GM10266 (cell line): Measurements from ENCODE around the gene RNF223.
"Not testable (repeated sequence)": the region's sequence is repeated elsewhere in the genome, so short reads cannot be mapped to it uniquely, and the experiment has no call there.

Source experiments
- DNase-seq: peaks from one replicate; pipeline ENCODE4 v3.0.0; 2012; ENCODE audit errors: extremely low spot score
- TF ChIP-seq, protein P1 (sequence below): IDR thresholded peaks from 2 replicates; pipeline ENCODE4 v1.5.1; 2012; ENCODE audit warnings: mild to moderate bottlenecking, low read depth; ENCODE audit not compliant: control insufficient read depth, insufficient read depth; ENCODE audit errors: missing control alignments

The RNF223 gene

DNA sequence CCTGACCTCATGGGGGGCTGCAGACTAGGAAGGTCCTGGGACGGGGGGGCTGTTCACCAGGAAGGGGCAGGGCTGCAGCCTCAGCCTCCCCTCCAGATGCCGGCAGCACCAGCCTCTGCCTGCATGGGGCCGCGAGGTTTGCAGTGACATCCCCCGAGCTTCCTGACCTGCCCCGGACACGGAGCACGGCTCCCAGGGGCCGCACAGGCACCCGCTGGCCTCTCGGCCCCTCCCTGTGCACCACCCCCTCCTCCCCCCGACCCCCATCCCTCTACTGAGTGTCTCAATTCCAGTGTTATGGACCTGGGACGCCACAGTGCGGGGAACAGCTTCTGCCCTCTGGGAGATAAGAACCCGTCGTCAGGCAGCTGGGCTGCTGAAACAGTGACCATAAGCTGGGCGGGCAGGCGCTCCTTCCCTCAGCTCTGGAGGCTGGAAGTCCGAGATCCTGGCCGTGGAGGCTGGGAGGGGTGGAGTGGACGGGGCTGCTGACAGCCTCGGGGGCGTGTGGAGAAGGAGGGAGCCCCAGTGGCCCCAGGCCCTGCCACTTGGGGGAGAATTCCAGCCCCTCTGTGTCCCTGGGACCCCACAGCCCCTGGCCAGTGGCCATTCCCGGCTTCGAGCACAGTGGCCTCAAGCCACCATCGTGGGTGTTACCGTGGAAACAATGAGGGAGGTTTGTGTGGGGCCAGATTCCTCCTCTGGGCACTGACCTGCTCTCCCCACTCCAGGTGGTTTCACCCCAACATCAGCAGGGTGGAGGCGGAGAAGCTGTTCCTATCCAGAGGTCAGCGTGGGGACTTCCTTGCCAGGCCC is 11.6 kb downstream of the RNF223 start:
- no peak for DNase-seq
- TF ChIP-seq, protein P1, sequence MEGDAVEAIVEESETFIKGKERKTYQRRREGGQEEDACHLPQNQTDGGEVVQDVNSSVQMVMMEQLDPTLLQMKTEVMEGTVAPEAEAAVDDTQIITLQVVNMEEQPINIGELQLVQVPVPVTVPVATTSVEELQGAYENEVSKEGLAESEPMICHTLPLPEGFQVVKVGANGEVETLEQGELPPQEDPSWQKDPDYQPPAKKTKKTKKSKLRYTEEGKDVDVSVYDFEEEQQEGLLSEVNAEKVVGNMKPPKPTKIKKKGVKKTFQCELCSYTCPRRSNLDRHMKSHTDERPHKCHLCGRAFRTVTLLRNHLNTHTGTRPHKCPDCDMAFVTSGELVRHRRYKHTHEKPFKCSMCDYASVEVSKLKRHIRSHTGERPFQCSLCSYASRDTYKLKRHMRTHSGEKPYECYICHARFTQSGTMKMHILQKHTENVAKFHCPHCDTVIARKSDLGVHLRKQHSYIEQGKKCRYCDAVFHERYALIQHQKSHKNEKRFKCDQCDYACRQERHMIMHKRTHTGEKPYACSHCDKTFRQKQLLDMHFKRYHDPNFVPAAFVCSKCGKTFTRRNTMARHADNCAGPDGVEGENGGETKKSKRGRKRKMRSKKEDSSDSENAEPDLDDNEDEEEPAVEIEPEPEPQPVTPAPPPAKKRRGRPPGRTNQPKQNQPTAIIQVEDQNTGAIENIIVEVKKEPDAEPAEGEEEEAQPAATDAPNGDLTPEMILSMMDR = no peak

- no peak for DNase-seq
- TF ChIP-seq, protein P1 = no peak
These were observed 12.3 kb downstream of the RNF223 start for GRCh38 chr1:1061682-1062345.

GRCh38 chr1:1060281-1061000 is 13.7 kb downstream of the RNF223 start:
- TF ChIP-seq, protein P1 = no peak
- no peak for DNase-seq

GRCh38 chr1:1059494-1060280 is 14.4 kb downstream of the RNF223 start:
- TF ChIP-seq, protein P1 = no peak
- peak; percentile 99 for DNase-seq

- no peak for DNase-seq
- TF ChIP-seq, protein P1 = peak; percentile 46
These were observed 15.1 kb downstream of the RNF223 start for GRCh38 chr1:1058921-1059493.

GRCh38 chr1:1058088-1058905 is 15.8 kb downstream of the RNF223 start:
- TF ChIP-seq, protein P1 = no peak
- DNase-seq = no peak

DNA sequence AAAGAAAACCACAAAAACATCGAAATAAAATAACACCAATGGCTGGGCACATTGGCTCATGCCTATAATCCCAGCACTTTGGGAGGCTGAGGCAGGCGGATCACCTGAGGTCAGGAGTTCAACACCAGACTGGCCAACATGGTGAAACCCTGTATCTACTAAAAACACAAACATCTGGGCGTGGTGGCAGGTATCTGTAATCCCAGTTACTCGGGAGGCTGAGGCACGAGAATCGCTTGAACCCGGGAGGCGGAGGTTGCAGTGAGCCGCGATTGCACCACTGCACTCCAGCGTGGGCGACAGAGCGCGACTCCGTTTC is 16.4 kb downstream of the RNF223 start:
- DNase-seq = not testable (repeated sequence)
